Activated CD4-positive, alpha-beta T cell treated with anti-CD3 and anti-CD28 coated beads, Interleukin-2, Interleukin-4, amounts not matched to agents 100 ng/mL and 50 ng/mL, durations not matched to agents 16 hours and 8 hours (primary cell): ENCODE results near the gene PHYKPL.
"Not testable (repeated sequence)": the region's sequence is repeated elsewhere in the genome, so short reads cannot be mapped to it uniquely, and the experiment has no call there.

ENCODE experiments used
- DNase-seq: peaks from one replicate; pipeline ENCODE4 v3.0.0-alpha.2; 2020; ENCODE audit warnings: low spot score

Gene PHYKPL

GRCh38 chr5:178239626-178240301 is 7.2 kb upstream of the PHYKPL start:
- DNase-seq, result not testable (repeated sequence)

GRCh38 chr5:178238711-178239592 is 6.3 kb upstream of the PHYKPL start:
- DNase-seq, result no peak

GRCh38 chr5:178238313-178238635 is 5.7 kb upstream of the PHYKPL start:
- DNase-seq, result no peak

- no peak for DNase-seq
These were observed 5.1 kb upstream of the PHYKPL start for GRCh38 chr5:178237431-178238312.

GRCh38 chr5:178236679-178237078 is 4.1 kb upstream of the PHYKPL start:
- DNase-seq, result no peak

- no peak for DNase-seq
These were observed 3.5 kb upstream of the PHYKPL start for GRCh38 chr5:178236126-178236525.

GRCh38 chr5:178235588-178235974 is 3.0 kb upstream of the PHYKPL start:
- no peak for DNase-seq

GRCh38 chr5:178234750-178235587 is 2.4 kb upstream of the PHYKPL start:
- DNase-seq, result peak; percentile 74

- no peak for DNase-seq
These were observed 1.6 kb upstream of the PHYKPL start for GRCh38 chr5:178234121-178234749.

GRCh38 chr5:178232920-178233429 is 373 bp upstream of the PHYKPL start:
- DNase-seq, result no peak

- DNase-seq, result no peak
These were observed 971 bp downstream of the PHYKPL start for GRCh38 chr5:178231539-178232123.

- DNase-seq, result no peak
These were observed 1.6 kb downstream of the PHYKPL start for GRCh38 chr5:178230879-178231538.

- DNase-seq, result no peak
These were observed 2.7 kb downstream of the PHYKPL start for GRCh38 chr5:178229861-178230260.

GRCh38 chr5:178229111-178229510 is 3.5 kb downstream of the PHYKPL start:
- DNase-seq, result not testable (repeated sequence)

GRCh38 chr5:178228609-178229008 is 4.0 kb downstream of the PHYKPL start:
- DNase-seq, result no peak

- no peak for DNase-seq
These were observed 4.7 kb downstream of the PHYKPL start for GRCh38 chr5:178227929-178228328.

GRCh38 chr5:178227138-178227659 is 5.4 kb downstream of the PHYKPL start:
- no peak for DNase-seq

- no peak for DNase-seq
These were observed 7.4 kb downstream of the PHYKPL start for GRCh38 chr5:178225174-178225573.

GRCh38 chr5:178224403-178224802 is 8.2 kb downstream of the PHYKPL start:
- no peak for DNase-seq
